Femur (tissue), 1 donor: ENCODE data around the gene ASXL1.
A peak's percentile ranks its signal among the peaks of the same experiment; 100 is the strongest.
"Not testable (repeated sequence)": the region's sequence is repeated elsewhere in the genome, so short reads cannot be mapped to it uniquely, and the experiment has no call there.

ENCODE experiments used
- DNase-seq: peaks from one replicate; pipeline ENCODE4 v3.0.0-alpha.2; 2017

Gene ASXL1

GRCh38 chr20:32455171-32455900 is 97.2 kb downstream of the ASXL1 start:
- DNase-seq, result peak; percentile 15

GRCh38 chr20:32455901-32456701 is 98.0 kb downstream of the ASXL1 start:
- no peak for DNase-seq

GRCh38 chr20:32456869-32457478 is 98.8 kb downstream of the ASXL1 start:
- peak; percentile 74 for DNase-seq

GRCh38 chr20:32457479-32457986 is 99.4 kb downstream of the ASXL1 start:
- peak; percentile 75 for DNase-seq

- no peak for DNase-seq
Observed at GRCh38 chr20:32458061-32458836, 100.1 kb downstream of the ASXL1 start.

- no peak for DNase-seq
Observed at GRCh38 chr20:32458837-32459220, 100.7 kb downstream of the ASXL1 start.

- DNase-seq, result no peak
Observed at GRCh38 chr20:32460231-32460630, 102.1 kb downstream of the ASXL1 start.

GRCh38 chr20:32460683-32461320 is 102.7 kb downstream of the ASXL1 start:
- no peak for DNase-seq

- DNase-seq, result no peak
Observed at GRCh38 chr20:32461836-32462600, 103.9 kb downstream of the ASXL1 start.

- no peak for DNase-seq
Observed at GRCh38 chr20:32462900-32463641, 104.9 kb downstream of the ASXL1 start.

- DNase-seq, result no peak
Observed at GRCh38 chr20:32463642-32464400, 105.7 kb downstream of the ASXL1 start.

- no peak for DNase-seq
Observed at GRCh38 chr20:32464401-32465091, 106.4 kb downstream of the ASXL1 start.

- DNase-seq, result no peak
Observed at GRCh38 chr20:32465092-32465900, 107.2 kb downstream of the ASXL1 start.

- DNase-seq, result not testable (repeated sequence)
Observed at GRCh38 chr20:32465901-32466675, 108.0 kb downstream of the ASXL1 start.

- no peak for DNase-seq
Observed at GRCh38 chr20:32466739-32467505, 108.8 kb downstream of the ASXL1 start.

- DNase-seq, result no peak
Observed at GRCh38 chr20:32467506-32468312, 109.6 kb downstream of the ASXL1 start.
